ENCODE measurements around the gene NFATC4. TPM values are rescaled to one million over a fixed set of nuclear protein-coding genes. Genes with fewer than 3 reads are reported as not detected.
"Not testable (repeated sequence)": the region's sequence is repeated elsewhere in the genome, so short reads cannot be mapped to it uniquely, and the experiment has no call there.

NFATC4 gene
- total RNA-seq, result not detected

DNA sequence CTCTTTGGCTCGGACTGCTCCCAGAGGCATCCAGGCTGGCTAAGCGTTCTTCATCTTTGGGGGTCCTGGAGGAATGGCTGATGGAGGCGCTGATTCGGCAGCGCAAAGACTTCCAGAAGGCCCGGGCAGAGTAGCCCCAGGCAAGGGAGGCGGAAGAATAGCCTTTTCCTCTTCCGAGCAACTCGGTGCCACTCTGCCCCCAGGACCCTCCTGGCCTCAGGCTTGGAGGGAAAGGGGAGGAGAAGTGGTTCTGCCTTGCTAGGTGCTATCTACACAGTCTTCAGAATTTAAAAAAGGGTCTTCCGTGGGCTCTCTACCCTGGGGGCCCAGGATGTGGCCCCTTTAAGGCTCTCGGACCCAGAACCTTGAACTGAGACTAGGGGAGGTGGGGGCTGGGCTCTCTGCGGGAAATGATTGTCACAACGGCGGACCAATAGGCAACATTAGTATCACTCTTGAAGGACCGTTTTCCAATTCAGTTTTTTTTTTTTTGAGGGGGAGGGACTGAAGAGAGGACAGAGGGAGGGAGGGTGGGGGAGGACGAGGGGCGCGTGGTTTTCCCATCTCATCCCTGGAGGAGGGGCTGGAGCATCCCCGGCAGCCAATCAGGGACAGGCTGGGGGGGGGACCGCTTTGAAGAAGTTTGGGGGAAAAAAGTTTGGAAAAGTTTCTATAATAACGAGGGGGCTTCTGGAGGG lies at the start of gene NFATC4:
NFATC4 (plus strand) TSS at position 671 of the 698 bp plus-strand sequence. CDS start 157 bp downstream, outside the sequence.
- Mint-ChIP-seq H3K36me3 (no peaks in the 10 kb centered on the region), H3K4me3 (peak within 1 kb of the TSS; percentile 60), H3K9me3 (no peaks in the 10 kb centered on the region), H3K4me1 (ENCODE audit: low read depth in 2 of 2) (peaks cover 21 to 26% of the 10 kb centered on the region in 2 donors), H3K27me3 (peaks cover 34 to 43% of the 10 kb centered on the region in 2 donors), H3K27ac (no peak within 1 kb of the TSS)
- no peak for DNase-seq (ENCODE audit: low spot score)
- ATAC-seq, result no peak

- no peak overlapping the region for H3K4me3 Mint-ChIP-seq
- no peak for ATAC-seq
- no peak for DNase-seq (ENCODE audit: low spot score)
- H3K27me3 Mint-ChIP-seq, result peaks cover 15 to 17% of the 10 kb centered on the region in 2 donors
- H3K9me3 Mint-ChIP-seq, result no peaks in the 10 kb centered on the region
- no peak overlapping the region for H3K27ac Mint-ChIP-seq
- H3K4me1 Mint-ChIP-seq (ENCODE audit: low read depth in 2 of 2), result peaks cover 5 to 14% of the 10 kb centered on the region in 2 donors
- H3K36me3 Mint-ChIP-seq, result peaks cover 5% of the 10 kb centered on the region
Measured at GRCh38 chr14:24321212-24321975, 46.6 kb upstream of the NFATC4 start.

- DNase-seq (ENCODE audit: low spot score) (peak; percentile 50), ATAC-seq (no peak)
- H3K27me3 Mint-ChIP-seq, result peaks cover 15 to 17% of the 10 kb centered on the region in 2 donors
- H3K27ac Mint-ChIP-seq, result peak overlapping the region in 1 of 2 donors; percentile 47
- no peaks in the 10 kb centered on the region for H3K36me3 Mint-ChIP-seq
- H3K4me3 Mint-ChIP-seq, result no peak overlapping the region
- H3K4me1 Mint-ChIP-seq (ENCODE audit: low read depth in 2 of 2), result peaks cover 9 to 15% of the 10 kb centered on the region in 2 donors
- no peaks in the 10 kb centered on the region for H3K9me3 Mint-ChIP-seq
Measured at GRCh38 chr14:24322672-24323071, 45.3 kb upstream of the NFATC4 start.

- no peaks in the 10 kb centered on the region for H3K9me3 Mint-ChIP-seq
- H3K27ac Mint-ChIP-seq, result no peak overlapping the region
- H3K36me3 Mint-ChIP-seq, result no peaks in the 10 kb centered on the region
- no peak overlapping the region for H3K4me3 Mint-ChIP-seq
- H3K4me1 Mint-ChIP-seq (ENCODE audit: low read depth in 2 of 2), result peaks cover 10 to 16% of the 10 kb centered on the region in 2 donors
- ATAC-seq, result no peak
- DNase-seq (ENCODE audit: low spot score), result peak; percentile 39
- H3K27me3 Mint-ChIP-seq, result peaks cover 15 to 17% of the 10 kb centered on the region in 2 donors
Measured at GRCh38 chr14:24323341-24323740, 44.6 kb upstream of the NFATC4 start.

GRCh38 chr14:24324024-24324423 lies 44.0 kb upstream of the NFATC4 start:
- no peak overlapping the region for H3K4me3 Mint-ChIP-seq
- no peaks in the 10 kb centered on the region for H3K9me3 Mint-ChIP-seq
- peaks cover 17 to 23% of the 10 kb centered on the region in 2 donors for H3K4me1 Mint-ChIP-seq (ENCODE audit: low read depth in 2 of 2)
- no peak for ATAC-seq
- no peak overlapping the region for H3K27ac Mint-ChIP-seq
- H3K36me3 Mint-ChIP-seq, result no peaks in the 10 kb centered on the region
- H3K27me3 Mint-ChIP-seq, result peaks cover 13 to 14% of the 10 kb centered on the region in 2 donors
- peak; percentile 37 for DNase-seq (ENCODE audit: low spot score)

- Mint-ChIP-seq H3K27me3 (peaks cover 8 to 12% of the 10 kb centered on the region in 2 donors), H3K4me3 (no peak overlapping the region), H3K4me1 (ENCODE audit: low read depth in 2 of 2) (peaks cover 27 to 33% of the 10 kb centered on the region in 2 donors), H3K27ac (no peak overlapping the region), H3K9me3 (no peaks in the 10 kb centered on the region), H3K36me3 (no peaks in the 10 kb centered on the region)
- DNase-seq (ENCODE audit: low spot score) (no peak), ATAC-seq (no peak)
Measured at GRCh38 chr14:24325041-24325530, 42.9 kb upstream of the NFATC4 start.

DNA sequence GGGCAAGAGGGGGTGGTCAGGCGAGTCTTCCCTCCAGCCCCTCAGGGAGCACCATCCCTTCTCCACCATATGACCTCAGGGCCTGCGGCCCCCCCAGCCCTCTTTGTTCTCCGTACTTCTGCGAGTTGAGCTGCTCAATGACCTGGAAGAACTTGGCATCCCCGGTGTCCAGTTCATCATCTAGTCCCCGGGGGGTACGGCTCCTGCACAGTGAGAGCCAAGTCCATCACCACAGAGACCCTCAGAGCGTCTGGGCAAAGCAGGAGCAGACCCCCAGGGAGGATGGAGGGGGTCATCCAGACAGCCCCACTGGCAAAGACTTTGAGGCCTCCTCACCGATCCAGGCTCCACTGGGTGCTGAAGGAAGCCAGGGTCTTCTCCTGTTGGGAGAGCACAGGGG lies 42.0 kb upstream of the NFATC4 start:
- peaks cover 36 to 42% of the 10 kb centered on the region in 2 donors for H3K4me1 Mint-ChIP-seq (ENCODE audit: low read depth in 2 of 2)
- H3K36me3 Mint-ChIP-seq, result no peaks in the 10 kb centered on the region
- no peak overlapping the region for H3K27ac Mint-ChIP-seq
- DNase-seq (ENCODE audit: low spot score), result no peak
- ATAC-seq, result no peak
- no peak overlapping the region for H3K4me3 Mint-ChIP-seq
- peaks cover 8 to 16% of the 10 kb centered on the region in 2 donors for H3K27me3 Mint-ChIP-seq
- no peaks in the 10 kb centered on the region for H3K9me3 Mint-ChIP-seq

GRCh38 chr14:24327303-24327702 lies 40.7 kb upstream of the NFATC4 start:
- peak overlapping the region; percentile 3 for H3K4me3 Mint-ChIP-seq
- H3K27ac Mint-ChIP-seq, result peak overlapping the region in 1 of 2 donors; percentile 17
- H3K27me3 Mint-ChIP-seq, result peaks cover 3 to 18% of the 10 kb centered on the region in 2 donors
- H3K36me3 Mint-ChIP-seq, result no peaks in the 10 kb centered on the region
- H3K9me3 Mint-ChIP-seq, result no peaks in the 10 kb centered on the region
- peaks cover 45 to 55% of the 10 kb centered on the region in 2 donors for H3K4me1 Mint-ChIP-seq (ENCODE audit: low read depth in 2 of 2)
- DNase-seq (ENCODE audit: low spot score) (no peak), ATAC-seq (no peak)

- peak overlapping the region; percentile 3 for H3K4me3 Mint-ChIP-seq
- peaks cover 0 to 16% of the 10 kb centered on the region in 2 donors for H3K27me3 Mint-ChIP-seq
- H3K9me3 Mint-ChIP-seq; ATAC-seq; DNase-seq (ENCODE audit: low spot score); H3K36me3 Mint-ChIP-seq: not testable (repeated sequence)
- peak overlapping the region in 1 of 2 donors; percentile 17 for H3K27ac Mint-ChIP-seq
- H3K4me1 Mint-ChIP-seq (ENCODE audit: low read depth in 2 of 2), result peaks cover 47 to 62% of the 10 kb centered on the region in 2 donors
Measured at GRCh38 chr14:24327914-24328313, 40.1 kb upstream of the NFATC4 start.

DNA sequence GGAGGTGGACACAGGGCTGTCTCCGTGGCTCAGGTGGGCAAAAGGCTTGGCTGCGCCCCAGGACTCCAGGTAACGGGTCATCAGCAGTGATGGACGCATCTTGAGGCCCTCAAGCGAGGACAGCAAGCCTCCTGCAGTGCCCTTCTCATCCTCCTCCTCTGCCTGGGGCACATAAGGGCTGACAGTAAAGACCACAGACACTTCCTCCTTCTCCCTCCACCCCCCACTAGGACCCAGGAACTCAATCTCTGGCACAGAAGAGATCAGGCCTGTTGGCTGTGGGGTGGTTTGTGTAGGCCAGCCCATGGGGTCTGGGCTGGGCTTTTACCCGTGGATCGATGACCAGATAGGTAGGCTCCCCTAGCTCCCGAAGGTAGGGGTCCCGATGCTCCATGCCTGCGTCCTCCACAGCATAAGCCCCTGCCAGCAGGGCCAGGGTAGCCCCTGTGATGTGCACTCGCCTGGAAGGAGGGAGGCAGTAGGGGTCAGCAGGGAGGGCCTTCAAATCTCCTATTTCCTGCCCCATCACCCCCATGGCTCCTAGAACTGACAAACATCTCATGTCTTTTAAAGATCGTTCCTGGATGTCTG lies 38.8 kb upstream of the NFATC4 start:
- Mint-ChIP-seq H3K4me3 (peak overlapping the region; percentile 59), H3K27ac (peak overlapping the region; percentile 69 to 88), H3K4me1 (ENCODE audit: low read depth in 2 of 2) (peaks cover 50 to 62% of the 10 kb centered on the region in 2 donors), H3K27me3 (peaks cover 0 to 13% of the 10 kb centered on the region in 2 donors), H3K36me3 (no peaks in the 10 kb centered on the region), H3K9me3 (no peaks in the 10 kb centered on the region)
- ATAC-seq (no peak), DNase-seq (ENCODE audit: low spot score) (peak; percentile 55)

- Mint-ChIP-seq H3K36me3 (no peaks in the 10 kb centered on the region), H3K4me3 (peak overlapping the region; percentile 59), H3K9me3 (no peaks in the 10 kb centered on the region), H3K4me1 (ENCODE audit: low read depth in 2 of 2) (peaks cover 52 to 62% of the 10 kb centered on the region in 2 donors), H3K27me3 (peaks cover under 1 to 13% of the 10 kb centered on the region in 2 donors), H3K27ac (peak overlapping the region; percentile 69 to 88)
- ATAC-seq (peak; percentile 94), DNase-seq (ENCODE audit: low spot score) (peak; percentile 96)
Measured at GRCh38 chr14:24329736-24330135, 38.2 kb upstream of the NFATC4 start.

DNA sequence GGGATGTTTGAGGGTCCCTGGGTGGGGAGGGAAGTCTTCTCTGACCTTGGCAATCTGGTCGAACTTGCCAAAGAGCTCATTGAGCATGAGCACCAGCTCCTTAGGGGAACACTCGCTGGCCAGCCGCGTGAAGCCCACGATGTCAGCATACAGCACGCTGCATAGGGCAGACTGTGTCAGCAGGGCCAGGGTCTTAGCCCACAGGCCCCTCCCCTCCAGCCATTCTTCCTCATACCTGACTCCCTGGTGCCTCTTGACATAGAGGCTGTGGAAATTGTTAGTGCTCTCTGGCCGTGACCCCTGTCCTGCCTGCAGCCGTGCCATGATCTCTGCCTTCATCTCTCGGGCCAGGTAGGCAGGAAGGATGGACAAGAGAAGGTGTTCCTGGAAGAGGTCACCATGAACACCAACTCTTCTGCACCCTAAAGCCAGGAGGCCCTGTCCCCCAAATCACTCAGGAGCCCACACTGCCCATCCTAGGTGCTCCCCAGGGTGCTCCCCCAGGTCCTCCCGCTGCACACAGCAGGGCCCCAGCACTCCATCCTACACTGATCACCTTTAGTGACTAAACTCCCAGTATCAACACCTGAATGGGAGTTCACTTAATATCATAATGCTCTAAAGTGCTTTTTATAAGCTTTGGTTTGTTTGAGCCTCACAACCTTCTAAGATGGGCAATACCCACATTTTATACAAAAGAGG lies 36.9 kb upstream of the NFATC4 start:
- no peak for ATAC-seq
- Mint-ChIP-seq H3K36me3 (peaks cover under 1% of the 10 kb centered on the region), H3K27ac (peak overlapping the region in 1 of 2 donors; percentile 69), H3K4me1 (ENCODE audit: low read depth in 2 of 2) (peaks cover 58 to 65% of the 10 kb centered on the region in 2 donors), H3K4me3 (no peak overlapping the region), H3K9me3 (no peaks in the 10 kb centered on the region), H3K27me3 (peaks cover 8 to 18% of the 10 kb centered on the region in 2 donors)
- DNase-seq (ENCODE audit: low spot score), result no peak

GRCh38 chr14:24331731-24332267 lies 36.2 kb upstream of the NFATC4 start:
- Mint-ChIP-seq H3K36me3 (peaks cover 6% of the 10 kb centered on the region), H3K9me3 (no peaks in the 10 kb centered on the region), H3K4me3 (peak overlapping the region; percentile 91), H3K27me3 (peaks cover 8 to 18% of the 10 kb centered on the region in 2 donors), H3K4me1 (ENCODE audit: low read depth in 2 of 2) (peaks cover 58 to 65% of the 10 kb centered on the region in 2 donors), H3K27ac (peak overlapping the region; percentile 62 to 75)
- ATAC-seq, result no peak
- DNase-seq (ENCODE audit: low spot score), result no peak
